ENCODE results near the gene AAMP.

The AAMP gene

DNA sequence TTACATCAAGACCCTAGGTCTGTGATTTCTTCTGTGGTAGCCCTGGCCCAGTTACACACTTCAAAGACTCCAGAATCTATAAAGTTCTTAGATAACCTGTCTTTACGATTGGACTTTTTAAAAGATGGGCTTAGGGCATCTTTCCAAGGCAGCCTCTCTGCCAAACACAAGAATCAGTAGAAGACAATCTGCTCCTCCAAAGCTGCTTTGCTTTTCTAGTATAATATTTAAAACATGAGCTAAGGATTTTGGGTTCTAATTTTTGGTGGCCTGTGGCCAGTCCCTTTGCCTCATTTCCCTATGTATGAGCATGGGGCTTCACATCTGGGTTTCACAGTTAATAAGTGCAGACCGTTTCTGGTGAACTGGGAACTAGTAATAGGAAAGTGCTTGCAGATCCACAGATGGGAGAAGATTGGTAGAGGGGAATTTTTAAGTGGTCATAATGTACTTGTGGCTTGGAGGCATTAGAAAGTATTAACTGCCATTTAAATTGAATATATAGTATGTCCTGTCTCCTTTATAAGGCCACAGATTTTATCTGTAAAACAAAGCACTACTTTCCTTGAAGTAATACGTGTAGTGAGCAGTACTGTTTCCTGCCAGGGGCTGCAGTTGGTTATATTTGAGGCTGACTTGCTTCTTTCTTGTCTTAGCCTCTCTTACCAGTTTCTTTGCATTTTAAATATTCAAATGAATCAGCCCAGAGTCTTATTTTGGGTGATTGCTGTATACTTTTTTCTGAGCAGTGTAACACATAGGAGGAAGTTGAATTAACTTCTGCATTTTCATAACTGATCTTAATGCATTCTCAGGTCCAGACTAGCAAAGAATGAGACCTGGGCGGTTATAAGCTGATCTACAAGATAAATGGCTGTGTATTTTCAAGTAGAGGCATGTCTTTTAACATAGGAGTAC is 51.4 kb downstream of the AAMP start:
- peak; percentile 32 for DNase-seq

DNA sequence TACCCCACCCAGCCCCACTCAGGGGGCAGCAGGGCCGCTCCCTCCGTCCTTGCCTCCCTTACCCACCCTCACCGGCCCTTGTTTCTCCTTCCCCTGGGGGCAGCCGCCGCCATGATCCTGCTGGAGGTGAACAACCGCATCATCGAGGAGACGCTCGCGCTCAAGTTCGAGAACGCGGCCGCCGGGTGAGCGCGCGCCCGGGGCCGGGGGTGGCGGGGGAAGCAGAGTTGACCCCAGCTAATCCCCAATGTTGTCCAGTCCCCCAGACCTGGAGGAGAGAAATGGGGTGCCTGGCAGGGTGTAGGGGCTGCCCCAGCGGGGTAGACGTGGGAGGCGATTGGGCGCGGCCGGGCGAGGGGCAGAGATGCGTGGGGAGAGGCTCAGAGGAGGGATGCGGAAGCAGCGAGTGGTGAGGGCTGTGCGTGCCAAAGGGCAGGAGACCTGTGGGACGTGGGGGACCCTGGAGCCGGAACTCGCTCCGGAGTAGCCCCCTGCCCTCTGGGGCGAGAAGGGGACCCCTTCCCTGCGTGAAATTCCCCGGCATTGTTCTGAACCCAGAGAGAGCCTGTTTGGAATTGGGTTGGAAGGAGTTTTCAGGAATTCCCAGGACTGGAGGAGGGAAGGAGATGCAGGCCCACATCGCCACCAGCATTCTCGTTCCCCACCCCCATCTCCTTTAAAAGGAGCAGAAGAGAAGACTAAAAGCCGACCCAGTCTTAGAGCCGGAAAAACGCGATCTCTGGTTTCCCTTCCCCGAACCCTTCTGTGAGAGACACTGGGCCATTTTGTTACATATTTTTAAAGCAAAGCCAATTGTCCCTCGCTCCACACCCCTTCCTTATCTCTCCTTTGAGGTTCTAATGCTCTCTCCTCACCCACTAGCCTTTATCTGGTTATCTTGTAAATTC is 52.3 kb downstream of the AAMP start:
- peak; percentile 35 for DNase-seq

DNA sequence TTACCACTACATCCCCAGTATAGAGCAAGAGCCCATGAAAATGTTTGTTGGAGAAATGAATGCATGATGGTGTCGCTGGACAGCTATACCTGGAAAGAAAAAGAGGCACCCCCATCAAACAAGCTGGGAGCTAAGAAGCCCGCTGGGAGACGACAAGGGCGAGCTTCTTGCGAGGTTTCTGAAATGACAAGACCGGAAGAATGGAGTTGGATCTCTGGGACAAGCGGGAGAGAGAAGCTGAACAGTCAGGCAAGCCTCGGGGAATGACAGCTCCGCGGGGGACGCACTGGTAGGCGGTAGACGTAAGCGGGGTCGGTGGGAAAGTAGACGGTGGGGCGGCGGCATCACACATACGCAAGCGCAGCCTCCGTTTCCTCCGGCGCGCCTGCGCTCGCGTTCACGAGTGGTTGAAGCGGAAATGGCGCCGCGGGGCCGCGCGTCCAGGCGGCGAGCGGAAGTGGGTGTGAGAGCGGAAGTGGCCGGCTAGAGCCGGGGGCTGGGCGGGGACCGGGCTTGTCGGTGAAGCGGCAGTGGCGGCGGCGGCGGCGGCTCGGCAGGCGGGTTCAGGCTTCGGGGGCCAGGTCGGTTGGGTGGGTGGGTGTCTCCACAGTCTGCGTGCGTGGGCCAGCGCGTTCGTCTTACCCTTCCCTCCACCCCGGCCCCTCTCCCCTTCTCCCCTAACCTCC is 53.1 kb downstream of the AAMP start, which contains the start of gene ARPC2:
Gene ARPC2, plus strand, starts transcription at position 516 of the 686 bp plus-strand sequence. CDS start 282 bp downstream, outside the sequence.
- DNase-seq, result peak; percentile 95

DNA sequence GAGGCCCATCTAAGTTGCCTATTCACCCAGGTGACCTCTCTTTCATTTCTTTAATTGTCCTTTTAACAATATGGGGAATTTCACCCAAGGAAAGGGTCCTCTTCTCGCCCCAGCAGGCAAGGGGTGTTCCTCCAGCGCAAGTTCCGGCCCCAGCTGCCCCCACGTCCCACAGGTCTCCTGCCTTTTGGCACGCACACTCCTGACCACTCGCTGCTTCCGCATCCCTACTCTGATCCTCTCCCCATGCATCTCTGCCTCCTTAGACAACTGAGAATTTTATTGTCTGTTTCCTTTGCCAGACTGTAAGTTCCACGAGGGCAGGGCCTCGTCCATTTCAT is 53.6 kb downstream of the AAMP start:
- no peak for DNase-seq

Data from midbrain (tissue), 1 donor.